ENCODE data around the gene UGT2B17.
"Not testable (repeated sequence)": the region's sequence is repeated elsewhere in the genome, so short reads cannot be mapped to it uniquely, and the experiment has no call there.

The UGT2B17 gene

GRCh38 chr4:68565082-68565481, 11.0 kb downstream of the UGT2B17 start:
- DNase-seq (ENCODE audit: low read depth in 2 of 2); H3K4me3 ChIP-seq (replicated peaks in 1 of 2; ENCODE audit: low read depth in 2 of 2, low read length in 2 of 2): not testable (repeated sequence)

GRCh38 chr4:68560364-68561070, 15.6 kb downstream of the UGT2B17 start:
- not testable (repeated sequence) for DNase-seq (ENCODE audit: low read depth in 2 of 2)

GRCh38 chr4:68553830-68554229, 22.3 kb downstream of the UGT2B17 start:
- DNase-seq (ENCODE audit: low read depth in 2 of 2); H3K4me3 ChIP-seq (replicated peaks in 1 of 2; ENCODE audit: low read depth in 2 of 2, low read length in 2 of 2): not testable (repeated sequence)

More at GRCh38 chr4:68560364-68561070, 15.6 kb downstream of the UGT2B17 start:
- H3K4me3 ChIP-seq (replicated peaks in 1 of 2; ENCODE audit: low read depth in 2 of 2, low read length in 2 of 2), result not testable (repeated sequence)

- not testable (repeated sequence) for H3K4me3 ChIP-seq (replicated peaks in 1 of 2; ENCODE audit: low read depth in 2 of 2, low read length in 2 of 2)
These were observed 23.0 kb downstream of the UGT2B17 start for GRCh38 chr4:68552818-68553811.

GRCh38 chr4:68542742-68543141, 33.4 kb downstream of the UGT2B17 start:
- DNase-seq (ENCODE audit: low read depth in 2 of 2); H3K4me3 ChIP-seq (replicated peaks in 1 of 2; ENCODE audit: low read depth in 2 of 2, low read length in 2 of 2): not testable (repeated sequence)

More at GRCh38 chr4:68552818-68553811, 23.0 kb downstream of the UGT2B17 start:
- not testable (repeated sequence) for DNase-seq (ENCODE audit: low read depth in 2 of 2)

- no peak for TF ChIP-seq CTCF (IDR thresholded peaks at IDR 0.05; ENCODE audit: low read depth, low read length)
- H3K4me3 ChIP-seq (replicated peaks in 1 of 2; ENCODE audit: low read depth in 2 of 2, low read length in 2 of 2), result no peak overlapping the region
- no peak for DNase-seq (ENCODE audit: low read depth in 2 of 2)
These were observed 39.7 kb downstream of the UGT2B17 start for GRCh38 chr4:68536375-68536774.

- no peak overlapping the region for H3K4me3 ChIP-seq (replicated peaks in 1 of 2; ENCODE audit: low read depth in 2 of 2, low read length in 2 of 2)
- no peak for TF ChIP-seq CTCF (IDR thresholded peaks at IDR 0.05; ENCODE audit: low read depth, low read length)
- DNase-seq (ENCODE audit: low read depth in 2 of 2), result no peak
These were observed 40.1 kb downstream of the UGT2B17 start for GRCh38 chr4:68535974-68536373.

GRCh38 chr4:68522232-68522631, 53.9 kb downstream of the UGT2B17 start:
- not testable (repeated sequence) for H3K4me3 ChIP-seq (replicated peaks in 1 of 2; ENCODE audit: low read depth in 2 of 2, low read length in 2 of 2); DNase-seq (ENCODE audit: low read depth in 2 of 2)

- no peak for TF ChIP-seq CTCF (IDR thresholded peaks at IDR 0.05; ENCODE audit: low read depth, low read length)
- no peak overlapping the region for H3K4me3 ChIP-seq (replicated peaks in 1 of 2; ENCODE audit: low read depth in 2 of 2, low read length in 2 of 2)
- no peak for DNase-seq (ENCODE audit: low read depth in 2 of 2)
These were observed 55.1 kb downstream of the UGT2B17 start for GRCh38 chr4:68520985-68521384.

GRCh38 chr4:68518889-68519288, 57.2 kb downstream of the UGT2B17 start:
- no peak for TF ChIP-seq CTCF (IDR thresholded peaks at IDR 0.05; ENCODE audit: low read depth, low read length)
- no peak for DNase-seq (ENCODE audit: low read depth in 2 of 2)
- no peak overlapping the region for H3K4me3 ChIP-seq (replicated peaks in 1 of 2; ENCODE audit: low read depth in 2 of 2, low read length in 2 of 2)

- H3K4me3 ChIP-seq (replicated peaks in 1 of 2; ENCODE audit: low read depth in 2 of 2, low read length in 2 of 2); DNase-seq (ENCODE audit: low read depth in 2 of 2): not testable (repeated sequence)
These were observed 70.7 kb downstream of the UGT2B17 start for GRCh38 chr4:68505452-68505851.

- DNase-seq (ENCODE audit: low read depth in 2 of 2); H3K4me3 ChIP-seq (replicated peaks in 1 of 2; ENCODE audit: low read depth in 2 of 2, low read length in 2 of 2): not testable (repeated sequence)
These were observed 71.3 kb downstream of the UGT2B17 start for GRCh38 chr4:68504836-68505235.

- DNase-seq (ENCODE audit: low read depth in 2 of 2); H3K4me3 ChIP-seq (replicated peaks in 1 of 2; ENCODE audit: low read depth in 2 of 2, low read length in 2 of 2): not testable (repeated sequence)
These were observed 72.7 kb downstream of the UGT2B17 start for GRCh38 chr4:68503462-68503861.
